Lung (tissue), 12 donors: ENCODE results near the gene BANK1. TPM values are rescaled to one million over a fixed set of nuclear protein-coding genes. Genes with fewer than 3 reads are reported as not detected.

Experiments used
- ATAC-seq: fragments of 200-7000 bp; cut with Tn5 transposase; one replicate; pipeline ENCODE4 v1.9.1; 2020; ENCODE audit warnings: moderate number of reproducible peaks; ENCODE audit not compliant: insufficient read depth, low FRiP score
- DNase-seq, 3 donors: peaks; one replicate each; pipeline ENCODE4 v3.0.0-alpha.2; 2013 to 2017
- H3K27ac ChIP-seq, 2 donors: one replicate each; pipeline ENCODE4 v1.5.1; 2013; ENCODE audit warnings: mild to moderate bottlenecking in 2 of 2, moderate library complexity in 2 of 2, control low read depth in 1 of 2, inconsistent platforms in 1 of 2, low read depth in 1 of 2, low read length in 1 of 2
- H3K27me3 ChIP-seq, 3 donors: one replicate each; pipeline ENCODE4 v1.5.1; 2013; ENCODE audit warnings: low read length in 2 of 3; ENCODE audit not compliant: control insufficient read depth in 3 of 3, insufficient read depth in 3 of 3
- H3K36me3 ChIP-seq, 4 donors: one replicate each; pipeline ENCODE4 v1.5.1; 2013; ENCODE audit warnings: low read length in 4 of 4, mild to moderate bottlenecking in 1 of 4, moderate library complexity in 1 of 4; ENCODE audit not compliant: control insufficient read depth in 4 of 4, insufficient read depth in 4 of 4
- H3K4me1 ChIP-seq, 5 donors: one replicate each; pipeline ENCODE4 v1.5.1; 2013; ENCODE audit warnings: low read length in 5 of 5, mild to moderate bottlenecking in 2 of 5, moderate library complexity in 1 of 5; ENCODE audit not compliant: control insufficient read depth in 5 of 5, insufficient read depth in 5 of 5
- H3K4me3 ChIP-seq: one replicate; pipeline ENCODE4 v1.5.1; 2013; ENCODE audit warnings: mild to moderate bottlenecking, control low read depth, moderate library complexity
- H3K9ac ChIP-seq, 2 donors: one replicate each; pipeline ENCODE4 v1.5.1; 2013; ENCODE audit warnings: low read length in 2 of 2, control low read depth in 1 of 2; ENCODE audit not compliant: insufficient read depth in 1 of 2
- H3K9me3 ChIP-seq, 4 donors: one replicate each; pipeline ENCODE4 v1.5.1; 2013; ENCODE audit warnings: low read length in 3 of 4, mild to moderate bottlenecking in 1 of 4, moderate library complexity in 1 of 4; ENCODE audit not compliant: control insufficient read depth in 4 of 4, insufficient read depth in 3 of 4
- CTCF ChIP-seq: IDR thresholded peaks from 2 replicates; pipeline ENCODE4 v1.5.1; 2012; ENCODE audit warnings: mild to moderate bottlenecking; ENCODE audit errors: control extremely low read depth, extremely low read depth
- WGBS, 2 donors: extraction: QIAGEN DNeasy Blood & Tissue Kit; methylation state at CpG; one replicate each; pipeline ENCODE4 v1.1.7; 2013; 5-methylcytosine and 5-hydroxymethylcytosine counted together
- polyA plus RNA-seq, 2 donors: library from polyadenylated mRNA; stranded (reverse); fragments of 200-250 nt; gene quantifications; one replicate each; pipeline ENCODE4 v1.2.1, GENCODE V29; 2013
- total RNA-seq, 2 donors: library from RNA; depleted of rRNA in 1 of 2; stranded (reverse); fragments of >200 nt in 1 of 2; gene quantifications; one replicate each; pipeline ENCODE4 v1.2.1, GENCODE V29; 2014 to 2021
- donor health status: control.
- donor health status: control.
- donor health status: Bipolar disorder and iron deficiency.
- donor health status: healthy.
- donor health status: DM: yes; HTN: yes; CAD: no.

Gene BANK1
- total and polyA plus RNA-seq, 4 donors, result 7.0 to 20.5 (median 8.9) TPM

GRCh38 chr4:101801958-101802357, 11.4 kb downstream of the BANK1 start:
- DNase-seq, result no peak
- no peak for ATAC-seq
- Histone ChIP-seq H3K4me1 (no peaks in the 10 kb centered on the region), H3K36me3 (no peaks in the 10 kb centered on the region), H3K27ac (no peak overlapping the region), H3K4me3 (no peak overlapping the region), H3K9ac (no peak overlapping the region), H3K9me3 (peaks cover 0 to 2% (median 0%) of the 10 kb centered on the region in 4 donors), H3K27me3 (no peaks in the 10 kb centered on the region)
- WGBS, 2 donors, result 62 to 64% methylated on average over 3 of the region's 3 CpGs
- TF ChIP-seq CTCF, result no peak

- Histone ChIP-seq H3K36me3 (no peaks in the 10 kb centered on the region), H3K9me3 (no peaks in the 10 kb centered on the region), H3K4me1 (no peaks in the 10 kb centered on the region), H3K27ac (no peak overlapping the region), H3K27me3 (no peaks in the 10 kb centered on the region), H3K4me3 (no peak overlapping the region), H3K9ac (no peak overlapping the region)
- DNase-seq (peak in 2 of 3 donors; percentile 24 to 44), ATAC-seq (no peak)
- no peak for TF ChIP-seq CTCF
- 63 to 83% methylated on average over 2 of the region's 2 CpGs for WGBS, 2 donors
Measured at GRCh38 chr4:101806914-101807313, 16.4 kb downstream of the BANK1 start.

GRCh38 chr4:101807351-101807750, 16.8 kb downstream of the BANK1 start:
- Histone ChIP-seq H3K27me3 (no peaks in the 10 kb centered on the region), H3K36me3 (no peaks in the 10 kb centered on the region), H3K9ac (no peak overlapping the region), H3K4me3 (no peak overlapping the region), H3K27ac (no peak overlapping the region), H3K9me3 (no peaks in the 10 kb centered on the region), H3K4me1 (no peaks in the 10 kb centered on the region)
- no peak for DNase-seq
- no peak for ATAC-seq
- 54 to 73% methylated on average over 2 of the region's 2 CpGs for WGBS, 2 donors
- TF ChIP-seq CTCF, result no peak

GRCh38 chr4:101813604-101814003, 23.1 kb downstream of the BANK1 start:
- no peak for TF ChIP-seq CTCF
- Histone ChIP-seq H3K36me3 (no peaks in the 10 kb centered on the region), H3K27me3 (no peaks in the 10 kb centered on the region), H3K9ac (no peak overlapping the region), H3K4me1 (no peaks in the 10 kb centered on the region), H3K4me3 (no peak overlapping the region), H3K27ac (no peak overlapping the region), H3K9me3 (no peaks in the 10 kb centered on the region)
- ATAC-seq (no peak), DNase-seq (no peak)
- 71 to 77% methylated on average over 5 of the region's 5 CpGs for WGBS, 2 donors
